ENCODE data around the gene SCARB1.

Gene SCARB1

GRCh38 chr12:124832856-124833255 lies 30.8 kb downstream of the SCARB1 start:
- H3K4me3 ChIP-seq (ENCODE audit: low read depth, low read length): no peak overlapping the region
- DNase-seq (ENCODE audit: low read depth): no peak
- no peak for TF ChIP-seq CTCF (conservative IDR thresholded peaks at IDR 0.05; ENCODE audit: low read depth, low read length)

- DNase-seq (ENCODE audit: low read depth): no peak
- no peak for TF ChIP-seq CTCF (conservative IDR thresholded peaks at IDR 0.05; ENCODE audit: low read depth, low read length)
- no peak overlapping the region for H3K4me3 ChIP-seq (ENCODE audit: low read depth, low read length)
These were observed 32.1 kb downstream of the SCARB1 start for GRCh38 chr12:124831590-124831989.

DNA sequence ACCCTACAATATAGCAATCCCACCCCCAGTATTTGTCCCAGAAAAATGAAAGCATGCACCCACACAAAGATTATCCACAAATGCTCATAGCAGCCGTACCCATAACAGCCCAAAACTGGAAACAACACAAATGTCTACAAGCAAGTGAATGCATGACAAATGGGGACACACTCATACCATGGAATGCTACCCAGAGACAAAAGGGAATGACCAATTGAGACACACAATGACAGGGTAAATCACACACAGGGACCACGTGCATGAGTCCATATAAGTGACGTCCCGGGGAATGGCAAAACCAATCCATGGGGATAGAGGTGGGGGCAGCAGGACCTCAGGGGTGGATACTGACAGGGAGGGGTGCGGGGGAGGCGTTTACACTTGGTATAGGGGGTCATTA lies 33.4 kb downstream of the SCARB1 start:
- no peak for TF ChIP-seq CTCF (conservative IDR thresholded peaks at IDR 0.05; ENCODE audit: low read depth, low read length)
- no peak for DNase-seq (ENCODE audit: low read depth)
- H3K4me3 ChIP-seq (ENCODE audit: low read depth, low read length): no peak overlapping the region

GRCh38 chr12:124829708-124830304 lies 33.9 kb downstream of the SCARB1 start:
- no peak for TF ChIP-seq CTCF (conservative IDR thresholded peaks at IDR 0.05; ENCODE audit: low read depth, low read length)
- H3K4me3 ChIP-seq (ENCODE audit: low read depth, low read length): no peak overlapping the region
- DNase-seq (ENCODE audit: low read depth): no peak

GRCh38 chr12:124829008-124829707 lies 34.5 kb downstream of the SCARB1 start:
- peak; percentile 98 for DNase-seq (ENCODE audit: low read depth)
- no peak overlapping the region for H3K4me3 ChIP-seq (ENCODE audit: low read depth, low read length)
- no peak for TF ChIP-seq CTCF (conservative IDR thresholded peaks at IDR 0.05; ENCODE audit: low read depth, low read length)

DNA sequence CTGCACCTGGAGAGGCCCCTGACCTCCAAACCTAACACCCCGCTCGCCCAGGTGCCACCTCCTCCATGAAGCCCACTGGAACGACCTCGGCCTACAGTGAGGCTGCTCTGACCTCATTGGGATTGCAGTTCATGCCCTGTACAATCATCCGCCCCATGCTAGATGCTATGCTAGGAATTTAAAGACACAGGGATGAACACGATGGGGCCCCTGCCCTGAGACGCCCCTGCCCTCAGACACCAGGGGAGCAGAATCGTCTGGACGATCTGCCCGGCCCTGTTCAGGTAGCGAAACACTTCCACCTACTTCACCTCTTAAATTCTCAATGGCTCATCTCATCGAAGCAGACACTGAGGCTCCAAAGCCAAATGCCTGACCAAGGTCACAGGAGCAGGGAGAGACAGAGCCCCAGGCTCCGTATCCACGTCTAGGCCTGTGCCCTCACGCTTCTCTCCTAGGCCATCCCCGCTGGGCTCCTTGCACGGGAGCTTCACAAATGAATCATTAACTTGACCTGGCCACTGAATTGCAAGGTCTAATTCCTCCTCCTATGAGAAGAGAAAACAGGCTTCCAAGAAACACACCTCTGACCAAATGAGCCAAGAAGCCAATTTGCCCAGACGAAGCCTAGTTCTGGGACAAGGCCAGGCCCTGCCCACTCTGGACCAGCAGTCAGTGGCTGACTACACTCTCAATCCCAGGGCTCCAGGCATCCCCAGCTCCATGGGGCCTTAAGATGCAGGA lies 35.2 kb downstream of the SCARB1 start:
- no peak overlapping the region for H3K4me3 ChIP-seq (ENCODE audit: low read depth, low read length)
- no peak for TF ChIP-seq CTCF (conservative IDR thresholded peaks at IDR 0.05; ENCODE audit: low read depth, low read length)
- DNase-seq (ENCODE audit: low read depth): peak; percentile 73
